A549 treated with GW870086 at 1 μM for 4 hours (cell line): ENCODE results near the gene OR10A2. TPM values are rescaled to one million over a fixed set of nuclear protein-coding genes. Genes with fewer than 3 reads are reported as not detected.

Experiments used
- total RNA-seq: library from RNA; stranded (reverse); fragments of 200-300 nt; extraction: Qiagen RNA extraction; gene quantifications from 5 replicates; pipeline ENCODE4 v1.2.3, GENCODE V29; 2022; ENCODE audit warnings: low read depth

Gene OR10A2, protein sequence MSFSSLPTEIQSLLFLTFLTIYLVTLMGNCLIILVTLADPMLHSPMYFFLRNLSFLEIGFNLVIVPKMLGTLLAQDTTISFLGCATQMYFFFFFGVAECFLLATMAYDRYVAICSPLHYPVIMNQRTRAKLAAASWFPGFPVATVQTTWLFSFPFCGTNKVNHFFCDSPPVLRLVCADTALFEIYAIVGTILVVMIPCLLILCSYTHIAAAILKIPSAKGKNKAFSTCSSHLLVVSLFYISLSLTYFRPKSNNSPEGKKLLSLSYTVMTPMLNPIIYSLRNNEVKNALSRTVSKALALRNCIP
- total RNA-seq, result not detected in 5 replicates

DNA sequence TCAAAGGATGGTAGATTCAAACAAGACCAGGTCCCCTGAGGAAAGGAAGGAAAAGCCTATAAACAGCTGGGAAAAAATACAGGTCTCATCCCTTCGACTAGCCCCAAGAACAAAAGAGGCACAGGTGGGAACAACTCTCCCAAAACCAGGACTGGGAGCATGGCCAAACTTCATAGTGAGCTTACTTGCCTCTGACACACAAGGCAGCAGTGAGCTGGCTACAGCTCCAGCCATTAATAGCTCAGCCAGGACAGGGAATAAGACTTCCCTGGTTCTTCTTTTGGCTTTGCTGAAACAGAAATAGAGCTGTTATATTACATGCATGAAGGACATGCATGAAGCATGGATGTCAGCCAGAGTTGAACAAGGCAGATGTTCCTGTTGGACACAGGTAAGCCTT, at the start of gene OR10A2:
Gene OR10A2 (plus strand): TSS at position 97 of the 400 bp plus-strand sequence. CDS start 6,698 bp downstream, outside the sequence.

DNA sequence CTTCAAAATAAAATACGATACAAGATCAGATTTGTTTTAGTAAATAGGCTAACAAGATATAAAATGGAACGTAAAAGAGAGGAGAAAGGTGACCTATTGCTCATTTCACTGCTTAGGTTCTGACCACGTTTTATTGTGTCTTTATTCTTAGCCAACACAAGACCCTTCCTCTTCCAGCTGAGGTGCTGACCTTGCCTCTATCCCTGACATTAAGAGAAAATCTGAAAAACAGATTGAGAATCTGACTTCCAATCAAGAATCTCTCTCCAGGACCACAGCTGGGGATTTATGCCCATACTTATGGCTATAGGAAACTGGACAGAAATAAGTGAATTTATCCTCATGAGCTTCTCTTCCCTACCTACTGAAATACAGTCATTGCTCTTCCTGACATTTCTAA, 17.5 kb upstream of the OR10A2 start, which contains the start of gene OR10A5:
Gene OR10A5 (plus strand): TSS at position 301 of the 400 bp plus-strand sequence. CDS start 0 bp downstream, at position 301.

GRCh38 chr11:6876325-6876724, 13.5 kb downstream of the OR10A2 start, which contains the start of gene OR10A4:
Gene OR10A4, plus strand, starts transcription at chr11:6876625. Its CDS starts 23 bp downstream, at chr11:6876648.

DNA sequence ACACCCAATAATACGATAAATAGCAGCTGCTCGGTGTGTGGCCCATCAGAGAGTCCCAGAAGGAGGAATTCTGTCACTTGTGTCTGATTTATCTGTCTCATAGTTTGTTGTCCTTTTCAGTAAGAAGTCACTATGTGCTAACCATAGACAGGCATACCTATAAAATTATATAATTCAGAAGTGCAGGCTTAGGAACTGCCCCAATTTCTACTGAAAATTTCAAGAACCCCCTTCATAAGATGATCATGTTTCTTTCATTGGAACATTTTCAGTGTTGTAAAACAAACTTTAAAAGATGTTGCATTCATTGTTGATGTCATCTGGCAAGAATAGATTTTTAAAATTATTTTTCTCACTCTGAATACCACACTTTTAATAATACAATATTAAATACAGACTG, 29.5 kb downstream of the OR10A2 start, which contains the start of gene OR2D2:
Gene OR2D2 (minus strand): TSS at position 101 of the 400 bp plus-strand sequence. CDS start 0 bp downstream, at position 101.

DNA sequence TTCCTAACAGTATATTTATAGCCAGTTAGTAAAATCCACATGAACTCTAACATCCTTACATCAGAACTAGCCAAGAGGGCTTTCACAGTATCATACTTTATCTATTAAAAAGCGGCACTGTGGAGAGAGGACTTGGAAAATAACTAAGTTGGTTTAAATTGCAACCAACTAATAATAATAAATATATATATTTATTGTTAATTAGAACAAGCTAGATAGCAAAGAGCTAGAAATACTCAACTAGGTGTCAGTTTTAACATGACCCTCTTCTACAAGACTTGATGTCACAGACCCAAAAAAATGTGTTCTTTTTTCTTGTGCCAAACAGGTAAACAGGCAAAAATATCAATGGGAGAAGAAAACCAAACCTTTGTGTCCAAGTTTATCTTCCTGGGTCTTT, 57.8 kb downstream of the OR10A2 start, which contains the start of gene OR2D3:
Gene OR2D3 (plus strand): TSS at position 301 of the 400 bp plus-strand sequence. CDS start 0 bp downstream, at position 301.

Other genes with a start within 250 kb of the OR10A2 start
- gene TPP1, start 243.6 kb upstream of the OR10A2 start, total RNA-seq, result 40.6 to 49.2 TPM (median 44.8 TPM) in 5 replicates
- gene DCHS1, start 207.2 kb upstream of the OR10A2 start, total RNA-seq, result 0.03 to 0.14 TPM (median 0.08 TPM) in 5 replicates
- gene MRPL17, start 179.7 kb upstream of the OR10A2 start, total RNA-seq, result 93.1 to 110 TPM (median 101 TPM) in 5 replicates
- 0.03 TPM in 2 of 5 replicates, not detected in the others for gene OR2AG2, start 91.1 kb upstream of the OR10A2 start, total RNA-seq
- gene OR2AG1, start 80.0 kb upstream of the OR10A2 start, total RNA-seq, result not detected in 5 replicates
- gene OR6A2, start 63.4 kb upstream of the OR10A2 start, total RNA-seq, result not detected in 5 replicates
- gene OR10A5, start 17.4 kb upstream of the OR10A2 start, total RNA-seq, result not detected in 5 replicates
- not detected in 5 replicates for gene OR10A4, start 13.6 kb downstream of the OR10A2 start, total RNA-seq
- not detected in 5 replicates for gene OR2D2, start 29.4 kb downstream of the OR10A2 start, total RNA-seq
- gene OR2D3, start 57.9 kb downstream of the OR10A2 start, total RNA-seq, result not detected in 5 replicates
- gene ZNF215, start 63.4 kb downstream of the OR10A2 start, total RNA-seq, result 0.88 to 1.2 TPM (median 1.1 TPM) in 5 replicates
- 0.45 to 1.2 TPM (median 0.87 TPM) in 5 replicates for gene ZNF214, start 157.3 kb downstream of the OR10A2 start, total RNA-seq
- not detected in 5 replicates for gene NLRP14, start 157.4 kb downstream of the OR10A2 start, total RNA-seq
- not detected in 5 replicates for gene RBMXL2, start 225.9 kb downstream of the OR10A2 start, total RNA-seq